SK-N-SH (cell line): ENCODE data around the gene CDH23.
A peak's percentile ranks its signal among the peaks of the same experiment; 100 is the strongest.

Source experiments
- NFIC ChIP-seq: IDR thresholded peaks from 2 replicates; pipeline ENCODE4 v1.4.0; 2012; ENCODE audit warnings: borderline replicate concordance
- TF ChIP-seq, protein P1 (sequence below): IDR thresholded peaks from 2 replicates; pipeline ENCODE4; 2012

DNA sequence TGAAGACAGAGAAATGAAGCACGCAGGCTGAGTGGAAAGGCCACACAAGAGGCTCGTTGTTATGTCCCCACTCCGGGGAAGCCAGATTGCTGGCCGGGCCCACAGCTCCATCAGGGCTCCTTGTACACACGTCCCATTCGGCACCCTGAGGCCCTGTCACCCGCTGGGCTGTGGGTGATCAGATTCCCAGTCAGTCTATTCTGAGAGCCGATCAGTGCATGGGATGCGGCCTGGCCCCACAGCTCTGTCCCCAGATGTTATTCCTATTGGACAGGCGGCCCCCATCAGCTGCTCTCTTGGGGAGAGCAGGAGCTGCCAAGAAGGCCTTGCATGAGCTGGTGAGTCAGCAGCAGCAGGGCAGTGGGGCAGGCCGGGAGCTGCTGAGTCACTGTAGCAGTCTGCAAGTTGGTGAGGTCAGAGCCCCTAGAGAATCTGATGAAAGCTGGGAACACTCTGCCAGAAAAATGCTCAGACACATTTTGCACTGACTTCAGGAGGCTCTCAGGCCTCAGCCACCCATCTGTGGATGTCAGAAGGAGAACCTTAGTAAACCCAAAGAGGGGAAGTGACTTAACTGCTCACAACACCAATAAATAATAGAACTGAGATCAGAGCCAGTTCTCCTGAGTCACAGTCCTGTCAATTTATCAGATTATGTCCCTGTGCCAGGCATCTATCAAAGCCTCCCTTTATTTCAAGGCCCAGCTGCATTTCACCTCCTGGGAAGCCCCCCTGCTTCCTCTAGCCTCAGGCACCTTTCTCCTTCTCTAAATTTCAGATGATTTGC is 463.7 kb downstream of the CDH23 start:
- TF ChIP-seq, protein P1, sequence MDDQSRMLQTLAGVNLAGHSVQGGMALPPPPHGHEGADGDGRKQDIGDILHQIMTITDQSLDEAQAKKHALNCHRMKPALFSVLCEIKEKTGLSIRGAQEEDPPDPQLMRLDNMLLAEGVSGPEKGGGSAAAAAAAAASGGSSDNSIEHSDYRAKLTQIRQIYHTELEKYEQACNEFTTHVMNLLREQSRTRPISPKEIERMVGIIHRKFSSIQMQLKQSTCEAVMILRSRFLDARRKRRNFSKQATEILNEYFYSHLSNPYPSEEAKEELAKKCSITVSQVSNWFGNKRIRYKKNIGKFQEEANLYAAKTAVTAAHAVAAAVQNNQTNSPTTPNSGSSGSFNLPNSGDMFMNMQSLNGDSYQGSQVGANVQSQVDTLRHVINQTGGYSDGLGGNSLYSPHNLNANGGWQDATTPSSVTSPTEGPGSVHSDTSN: peak; percentile 92
- TF ChIP-seq NFIC: peak; percentile 87
